IPS DF 19.7 (cell line): ENCODE results near the gene DNAH12.
"Not testable (repeated sequence)": the region's sequence is repeated elsewhere in the genome, so short reads cannot be mapped to it uniquely, and the experiment has no call there.

Experiments used
- DNase-seq: peaks from one replicate; pipeline ENCODE4 v3.0.0-alpha.2; 2013; ENCODE audit warnings: low read depth, low spot score

Gene DNAH12

DNA sequence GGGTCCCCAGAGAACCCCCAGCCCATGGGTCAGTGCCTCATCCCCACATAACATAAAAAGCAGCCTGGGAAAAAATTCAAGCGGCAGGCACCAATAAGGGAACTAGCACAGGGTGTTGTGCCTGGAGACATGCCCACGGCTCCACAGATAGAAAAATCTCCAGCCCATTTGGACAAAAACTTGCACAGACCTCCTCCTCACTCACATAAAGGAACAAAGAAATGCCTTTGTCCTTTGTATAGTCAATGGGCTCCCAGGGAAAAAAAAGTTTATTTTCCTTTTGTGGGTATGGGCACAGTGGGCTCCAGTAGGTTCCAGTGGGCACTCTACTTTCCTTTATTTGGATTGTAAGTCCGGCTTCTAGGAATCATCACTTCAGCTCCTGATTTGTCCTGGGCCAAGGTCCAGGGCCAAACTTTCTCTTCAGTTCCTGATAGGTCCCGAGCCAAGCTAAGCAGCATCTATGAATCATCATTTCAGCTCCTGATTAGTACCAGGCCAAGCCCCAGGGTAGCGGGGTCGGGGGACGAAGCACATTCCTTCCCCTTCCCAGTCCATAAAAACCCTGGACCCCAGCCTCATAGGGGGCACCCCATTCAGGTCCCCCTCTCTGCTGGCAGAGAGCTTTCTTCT is 1.6 kb upstream of the DNAH12 start:
- no peak for DNase-seq

- no peak for DNase-seq
Measured at GRCh38 chr3:57538465-57538864, 5.7 kb downstream of the DNAH12 start.

GRCh38 chr3:57530071-57530608 is 14.0 kb downstream of the DNAH12 start:
- DNase-seq: no peak

DNA sequence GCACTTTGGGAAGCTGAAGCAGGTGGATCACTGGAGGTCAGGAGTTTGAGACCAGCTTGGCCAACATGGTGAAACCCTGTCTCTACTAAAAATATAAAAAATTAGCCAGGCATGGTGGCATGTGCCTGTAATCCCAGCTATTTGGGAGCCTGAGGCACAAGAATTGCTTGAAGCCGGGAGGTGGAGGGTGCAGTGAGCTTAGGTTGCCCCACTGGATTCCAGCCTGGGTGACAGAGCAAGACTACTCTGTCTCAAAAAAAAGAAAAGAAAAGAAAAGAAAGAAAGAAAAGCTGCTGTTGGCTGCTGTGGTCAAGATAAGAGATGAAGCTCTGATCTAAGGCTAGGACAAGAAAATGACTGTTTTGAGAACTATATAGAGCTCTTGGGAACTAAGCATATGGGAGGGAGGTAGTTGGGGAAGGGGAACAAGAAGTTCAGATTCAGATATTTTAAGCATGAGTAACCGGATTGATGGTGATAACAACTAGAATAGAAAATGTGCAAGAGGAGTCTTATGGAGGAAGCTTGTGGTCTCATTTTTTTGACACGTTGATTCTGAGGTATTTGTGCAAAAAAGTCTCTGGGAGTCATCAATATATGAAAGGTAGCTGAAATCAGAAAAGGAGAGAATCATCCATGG is 25.7 kb downstream of the DNAH12 start:
- no peak for DNase-seq

GRCh38 chr3:57512166-57512565 is 32.0 kb downstream of the DNAH12 start:
- DNase-seq: no peak

GRCh38 chr3:57505901-57506300 is 38.2 kb downstream of the DNAH12 start:
- no peak for DNase-seq

DNA sequence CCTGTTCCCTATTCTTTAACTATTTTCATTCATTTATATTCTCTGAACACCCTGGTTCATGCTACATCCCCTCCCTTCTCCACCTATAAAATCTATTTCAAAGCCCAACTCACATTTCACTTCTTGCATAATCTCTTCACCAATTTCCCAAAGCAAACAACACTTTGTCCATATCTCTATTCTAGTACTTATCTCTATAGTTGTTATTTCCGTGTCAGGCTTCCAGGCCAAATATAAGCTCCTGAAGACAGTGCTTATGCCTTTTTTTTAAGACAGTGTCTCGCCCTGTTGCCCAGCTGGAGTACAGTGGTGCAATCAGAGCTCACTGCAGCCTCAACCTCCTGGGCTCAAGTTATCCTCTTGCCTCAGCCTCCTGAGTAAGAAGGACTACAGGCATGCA is 43.6 kb downstream of the DNAH12 start:
- no peak for DNase-seq

GRCh38 chr3:57497904-57498303 is 46.2 kb downstream of the DNAH12 start:
- no peak for DNase-seq

GRCh38 chr3:57484563-57484962 is 59.6 kb downstream of the DNAH12 start:
- no peak for DNase-seq

GRCh38 chr3:57477193-57477592 is 67.0 kb downstream of the DNAH12 start:
- DNase-seq: not testable (repeated sequence)

GRCh38 chr3:57464801-57465200 is 79.3 kb downstream of the DNAH12 start:
- no peak for DNase-seq

DNA sequence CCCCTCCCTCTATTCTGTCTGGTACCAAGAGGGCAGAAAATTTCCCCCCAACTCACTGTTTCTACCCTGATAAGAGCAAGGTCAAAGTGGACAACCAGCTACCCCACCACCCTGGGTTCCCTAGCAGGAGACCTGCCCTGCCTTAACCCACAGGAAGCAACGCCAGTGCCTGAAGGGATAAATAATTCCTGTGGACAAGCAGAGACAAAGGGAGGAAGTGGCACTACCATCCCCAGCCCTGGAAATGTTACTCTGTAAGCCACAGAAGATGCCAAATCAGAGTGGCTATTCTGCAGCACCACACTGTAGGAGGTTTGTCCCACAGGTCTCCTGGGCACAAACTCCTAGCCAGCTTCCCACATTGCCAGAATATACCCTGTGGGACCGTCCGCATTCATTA is 80.1 kb downstream of the DNAH12 start:
- DNase-seq: no peak

- DNase-seq: no peak
Measured at GRCh38 chr3:57451150-57451846, 92.8 kb downstream of the DNAH12 start.

- not testable (repeated sequence) for DNase-seq
Measured at GRCh38 chr3:57449276-57449847, 94.8 kb downstream of the DNAH12 start.

- not testable (repeated sequence) for DNase-seq
Measured at GRCh38 chr3:57448489-57448888, 95.7 kb downstream of the DNAH12 start.

DNA sequence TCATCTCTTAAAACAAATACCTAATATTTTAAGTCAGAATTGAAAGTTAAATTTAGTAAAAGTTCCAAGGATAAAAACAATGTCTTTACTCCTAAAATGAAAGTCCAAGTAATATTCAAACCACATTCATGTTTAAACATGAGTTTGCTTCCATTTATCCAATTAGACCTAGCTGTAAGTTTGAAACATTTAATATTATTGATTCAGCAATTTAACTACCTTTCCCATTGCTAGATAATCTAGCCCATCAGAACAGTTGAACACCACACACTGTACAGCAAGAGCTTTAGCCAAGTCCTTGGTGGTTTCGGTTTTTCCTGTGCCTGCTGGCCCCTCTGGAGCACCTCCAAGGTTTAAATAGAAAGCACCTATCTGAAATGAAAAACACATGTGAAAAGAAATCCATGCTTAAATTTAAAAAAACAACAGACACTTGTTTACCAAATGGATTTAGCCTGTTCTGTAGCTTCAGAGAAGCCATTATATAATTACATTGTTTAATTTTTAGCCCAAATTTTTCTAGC is 97.8 kb downstream of the DNAH12 start:
- no peak for DNase-seq

- DNase-seq: no peak
Measured at GRCh38 chr3:57444469-57444868, 99.7 kb downstream of the DNAH12 start.

- DNase-seq: not testable (repeated sequence)
Measured at GRCh38 chr3:57440144-57440543, 104.0 kb downstream of the DNAH12 start.

GRCh38 chr3:57438460-57438859 is 105.7 kb downstream of the DNAH12 start:
- DNase-seq: not testable (repeated sequence)

DNA sequence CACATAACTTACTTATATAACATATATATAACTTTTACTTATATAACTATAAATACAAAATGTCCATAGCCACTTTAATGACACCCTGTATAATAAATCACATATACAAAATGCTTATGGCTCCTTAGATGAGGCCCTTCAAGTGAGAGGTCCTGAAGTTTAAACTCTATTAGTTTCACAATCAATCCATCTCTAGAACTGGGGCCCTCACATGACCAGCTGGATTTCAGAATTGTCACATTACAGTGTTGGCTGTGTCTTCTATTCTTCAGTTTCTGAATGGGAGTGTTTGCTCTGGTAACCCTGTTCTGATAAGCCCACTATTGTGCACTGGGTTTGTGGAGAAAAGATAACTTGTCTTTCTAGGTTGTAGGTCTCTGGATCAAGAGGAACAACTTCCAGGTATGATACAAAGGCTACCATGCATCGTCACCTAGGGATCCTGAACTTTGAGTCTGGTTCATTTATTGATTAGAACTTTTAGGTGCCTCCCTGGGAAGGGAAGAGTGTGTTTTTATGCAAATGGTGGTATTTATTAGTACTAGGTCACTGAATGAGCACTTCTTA is 107.9 kb downstream of the DNAH12 start:
- no peak for DNase-seq

- DNase-seq: no peak
Measured at GRCh38 chr3:57434041-57434440, 110.1 kb downstream of the DNAH12 start.

DNA sequence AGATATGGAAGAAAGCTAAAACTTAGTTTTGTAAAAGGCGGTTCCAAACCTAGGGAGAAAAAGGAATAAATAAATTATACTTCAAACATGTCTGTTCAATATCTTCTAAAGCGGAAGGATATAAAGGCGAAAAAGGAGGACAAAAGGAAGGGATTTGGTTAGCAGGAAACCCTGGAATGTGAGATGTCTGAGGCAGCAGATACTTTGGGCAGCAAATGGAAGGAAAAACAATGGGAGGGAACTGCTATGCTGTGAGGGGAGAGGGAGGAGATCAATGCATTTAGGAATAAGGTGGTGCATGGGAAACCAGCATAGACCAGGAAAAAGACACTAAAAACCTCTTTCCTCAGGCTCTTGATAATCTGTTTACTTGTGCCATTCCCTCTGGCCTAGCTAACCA is 120.8 kb downstream of the DNAH12 start:
- no peak for DNase-seq
